Body of pancreas (tissue), 4 donors: ENCODE measurements around the gene CAMKMT. TPM values are rescaled to one million over a fixed set of nuclear protein-coding genes. Genes with fewer than 3 reads are reported as not detected.

ENCODE experiments used
- ATAC-seq: fragments of 150-250 bp; one replicate; pipeline ENCODE4 v1.9.1; 2016
- DNase-seq, 4 donors: peaks; one replicate each; pipeline ENCODE4 v3.0.0-alpha.2; 2019
- H3K27ac ChIP-seq, 4 donors: fragments of 200-600 bp; sonication (generic); 1 replicate in 3 of 4; 2 replicates in 1 of 4; pipeline versions ENCODE4 v1.5.1 to v1.6.1; 2016 to 2019; ENCODE audit warnings: mild to moderate bottlenecking in 1 of 4, mixed read lengths in 1 of 4, moderate library complexity in 1 of 4
- H3K27me3 ChIP-seq, 2 donors: fragments of 200-600 bp; sonication (generic); one replicate each; pipeline ENCODE4 v1.6.0; 2016; ENCODE audit warnings: mild to moderate bottlenecking in 1 of 2
- H3K36me3 ChIP-seq, 2 donors: fragments of 200-600 bp; sonication (generic); replicated peaks in 1 of 2; 2 replicates each; pipeline ENCODE4 v1.5.1; 2016; ENCODE audit warnings: low read depth in 2 of 2; ENCODE audit not compliant: insufficient read depth in 1 of 2
- H3K4me1 ChIP-seq: fragments of 200-600 bp; sonication (generic); one replicate; pipeline ENCODE4 v1.6.0; 2016
- H3K4me3 ChIP-seq, 2 donors: fragments of 200-600 bp; sonication (generic); 1 replicate in 1 of 2; 2 replicates in 1 of 2; pipeline ENCODE4 v1.5.1; 2016 to 2019
- H3K9me3 ChIP-seq, 3 donors: fragments of 200-600 bp; sonication (generic); 1 replicate in 2 of 3; 2 replicates in 1 of 3; pipeline ENCODE4 v1.5.1; 2016
- POLR2A ChIP-seq, 3 donors: fragments of 450-650 bp; IDR thresholded peaks; one replicate each; pipeline ENCODE4 v1.6.1; 2016; ENCODE audit warnings: antibody characterized with exemption in 3 of 3, mild to moderate bottlenecking in 2 of 3
- WGBS, 2 donors: methylation state at CpG; one replicate each; pipeline ENCODE4 v1.1.5; 2017; 5-methylcytosine and 5-hydroxymethylcytosine counted together
- intact Hi-C: fragments of 100-400 bp; cut with DNase I; formaldehyde crosslinking; loops from one replicate; pipeline ENCODE4 v1.15.1; 2023
- total RNA-seq, 2 donors: library from RNA; depleted of rRNA; stranded (reverse); fragments of >200 nt; gene quantifications; one replicate each; pipeline ENCODE4 v1.1.0, GENCODE V29; 2016
- TF ChIP-seq, protein P1 (sequence below), 7 experiments: fragments of 450-650 bp in 4 of 7; fragments of 200-600 bp in 3 of 7; sonication (generic) in 3 of 7; IDR thresholded peaks; one replicate each; pipeline ENCODE4 v1.5.1; 2016 to 2019; ENCODE audit warnings: antibody characterized with exemption in 7 of 7

The CAMKMT gene
- total RNA-seq, 2 donors from 2014 or later: 18.4 to 23.4 TPM

DNA sequence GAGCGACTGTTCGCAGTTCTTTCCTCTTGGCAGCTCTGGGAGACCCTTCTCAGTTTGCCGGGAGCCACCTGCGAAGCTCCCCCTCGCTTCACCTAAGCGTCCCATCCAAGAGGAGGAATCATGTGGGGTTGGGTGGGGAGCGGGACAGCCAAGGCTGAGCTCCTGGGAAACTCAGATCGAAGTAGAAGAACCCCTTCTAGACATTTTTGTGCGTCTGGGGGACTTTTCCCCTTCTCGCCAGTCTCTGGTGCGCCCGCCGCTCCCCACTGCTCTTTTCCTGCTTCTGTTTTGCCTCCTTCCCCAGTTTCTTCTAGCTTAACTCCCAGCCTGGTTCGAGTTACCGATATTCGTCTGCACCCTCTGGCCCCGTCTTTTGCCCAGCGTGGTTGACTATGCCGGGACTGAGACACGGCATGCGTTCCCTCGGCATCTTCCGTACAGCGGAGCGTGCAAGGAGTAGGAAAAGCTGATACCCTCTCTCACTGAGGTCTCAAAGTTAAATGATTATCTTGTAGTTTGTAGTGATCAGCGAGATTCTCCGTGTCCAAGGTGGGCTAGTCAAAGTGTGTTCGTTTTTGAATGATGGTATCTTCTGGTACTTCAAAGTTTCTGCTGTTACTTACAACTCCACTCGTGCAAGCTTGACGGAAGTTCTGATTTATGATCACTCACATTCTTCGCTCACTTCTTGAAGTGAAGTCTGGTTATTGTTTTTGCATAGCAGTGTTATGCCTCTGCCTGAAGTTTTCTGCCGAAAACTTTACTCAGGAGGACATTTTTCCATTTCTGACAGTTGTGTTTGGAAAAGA, 664 bp downstream of the CAMKMT start:
- H3K4me1 ChIP-seq: peaks cover 43% of the 10 kb centered on the region
- intact Hi-C loops: no loop called here
- no peaks in the 10 kb centered on the region for H3K9me3 ChIP-seq
- no peaks in the 10 kb centered on the region for H3K27me3 ChIP-seq
- peak overlapping the region; percentile 86 to 98 (median 96) for H3K27ac ChIP-seq
- TF ChIP-seq POLR2A (IDR thresholded peaks at IDR 0.05): no peak
- TF ChIP-seq, protein P1, sequence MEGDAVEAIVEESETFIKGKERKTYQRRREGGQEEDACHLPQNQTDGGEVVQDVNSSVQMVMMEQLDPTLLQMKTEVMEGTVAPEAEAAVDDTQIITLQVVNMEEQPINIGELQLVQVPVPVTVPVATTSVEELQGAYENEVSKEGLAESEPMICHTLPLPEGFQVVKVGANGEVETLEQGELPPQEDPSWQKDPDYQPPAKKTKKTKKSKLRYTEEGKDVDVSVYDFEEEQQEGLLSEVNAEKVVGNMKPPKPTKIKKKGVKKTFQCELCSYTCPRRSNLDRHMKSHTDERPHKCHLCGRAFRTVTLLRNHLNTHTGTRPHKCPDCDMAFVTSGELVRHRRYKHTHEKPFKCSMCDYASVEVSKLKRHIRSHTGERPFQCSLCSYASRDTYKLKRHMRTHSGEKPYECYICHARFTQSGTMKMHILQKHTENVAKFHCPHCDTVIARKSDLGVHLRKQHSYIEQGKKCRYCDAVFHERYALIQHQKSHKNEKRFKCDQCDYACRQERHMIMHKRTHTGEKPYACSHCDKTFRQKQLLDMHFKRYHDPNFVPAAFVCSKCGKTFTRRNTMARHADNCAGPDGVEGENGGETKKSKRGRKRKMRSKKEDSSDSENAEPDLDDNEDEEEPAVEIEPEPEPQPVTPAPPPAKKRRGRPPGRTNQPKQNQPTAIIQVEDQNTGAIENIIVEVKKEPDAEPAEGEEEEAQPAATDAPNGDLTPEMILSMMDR (IDR thresholded peaks at IDR 0.05): no peak
- ATAC-seq (peak; percentile 10), DNase-seq (peak; percentile 25 to 51 (median 40))
- 0% methylated on average over 28 to 32 of the region's 32 CpGs for WGBS, 2 donors
- peak overlapping the region; percentile 55 to 84 for H3K4me3 ChIP-seq
- H3K36me3 ChIP-seq: no peaks in the 10 kb centered on the region

- no peaks in the 10 kb centered on the region for H3K27me3 ChIP-seq
- TF ChIP-seq POLR2A (IDR thresholded peaks at IDR 0.05): no peak
- TF ChIP-seq, protein P1 (IDR thresholded peaks at IDR 0.05): no peak
- 94 to 96% methylated on average over 3 of the region's 3 CpGs for WGBS, 2 donors
- ATAC-seq (no peak), DNase-seq (no peak)
- no peaks in the 10 kb centered on the region for H3K36me3 ChIP-seq
- H3K4me1 ChIP-seq: peaks cover 22% of the 10 kb centered on the region
- H3K9me3 ChIP-seq: no peaks in the 10 kb centered on the region
- H3K4me3 ChIP-seq: no peak overlapping the region
- no peak overlapping the region for H3K27ac ChIP-seq
- intact Hi-C loops: no loop called here
These were observed 2.9 kb downstream of the CAMKMT start for GRCh38 chr2:44364604-44365003.

DNA sequence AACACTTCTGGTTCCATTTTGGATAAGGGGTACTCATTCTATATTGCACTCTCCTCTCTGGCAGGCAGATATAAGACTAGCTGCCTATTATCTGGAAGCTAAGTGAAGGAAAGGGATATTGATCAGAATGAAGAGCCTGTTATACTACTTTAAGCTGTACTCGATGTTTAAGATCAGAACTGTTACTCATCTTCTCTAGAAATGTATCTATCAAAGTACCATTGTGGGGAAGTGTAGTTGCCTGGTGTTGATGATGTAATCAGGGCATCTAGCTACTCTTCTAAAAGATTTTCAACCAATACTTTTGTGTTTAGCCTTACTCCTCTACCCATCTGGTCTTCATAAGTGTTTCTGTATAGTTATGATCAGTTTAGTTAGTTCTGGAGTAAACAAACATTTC, 5.8 kb downstream of the CAMKMT start:
- DNase-seq (no peak), ATAC-seq (no peak)
- TF ChIP-seq, protein P1 (IDR thresholded peaks at IDR 0.05): no peak
- TF ChIP-seq POLR2A (IDR thresholded peaks at IDR 0.05): no peak
- 43 to 59% methylated on average over 1 of the region's 1 CpG for WGBS, 2 donors
- no peaks in the 10 kb centered on the region for H3K36me3 ChIP-seq
- H3K4me1 ChIP-seq: peaks cover 28% of the 10 kb centered on the region
- intact Hi-C loops: no loop called here
- H3K27me3 ChIP-seq: no peaks in the 10 kb centered on the region
- no peak overlapping the region for H3K4me3 ChIP-seq
- H3K9me3 ChIP-seq: no peaks in the 10 kb centered on the region
- no peak overlapping the region for H3K27ac ChIP-seq

- no peak for ATAC-seq
- no peak overlapping the region for H3K4me3 ChIP-seq
- H3K27me3 ChIP-seq: no peaks in the 10 kb centered on the region
- no peak overlapping the region for H3K27ac ChIP-seq
- H3K36me3 ChIP-seq: no peaks in the 10 kb centered on the region
- H3K4me1 ChIP-seq: peaks cover 31% of the 10 kb centered on the region
- TF ChIP-seq POLR2A (IDR thresholded peaks at IDR 0.05): no peak
- TF ChIP-seq, protein P1 (IDR thresholded peaks at IDR 0.05): no peak
- no peak for DNase-seq
- intact Hi-C loops: no loop called here
- no peaks in the 10 kb centered on the region for H3K9me3 ChIP-seq
These were observed 7.6 kb downstream of the CAMKMT start for GRCh38 chr2:44369392-44369791.

GRCh38 chr2:44371445-44371844, 9.7 kb downstream of the CAMKMT start:
- ATAC-seq: no peak
- peak overlapping the region in 1 of 4 donors; percentile 26 for H3K27ac ChIP-seq
- peaks cover 29% of the 10 kb centered on the region for H3K4me1 ChIP-seq

More at GRCh38 chr2:44371445-44371844, 9.7 kb downstream of the CAMKMT start:
- no peaks in the 10 kb centered on the region for H3K9me3 ChIP-seq
- intact Hi-C loops: no loop called here
- H3K36me3 ChIP-seq: no peaks in the 10 kb centered on the region
- no peak overlapping the region for H3K4me3 ChIP-seq
- no peak for TF ChIP-seq POLR2A (IDR thresholded peaks at IDR 0.05)
- TF ChIP-seq, protein P1 (IDR thresholded peaks at IDR 0.05): no peak
- DNase-seq: no peak
- H3K27me3 ChIP-seq: no peaks in the 10 kb centered on the region
